HG03025 (cell line): ENCODE measurements around the gene GALM.

Source experiments
- ATAC-seq: cut with Tn5 transposase; IDR thresholded peaks from one replicate; pipeline ENCODE4 v1.9.1; 2021; ENCODE audit warnings: mild to moderate bottlenecking, moderate library complexity; ENCODE audit not compliant: unreplicated experiment, low FRiP score

The GALM gene

DNA sequence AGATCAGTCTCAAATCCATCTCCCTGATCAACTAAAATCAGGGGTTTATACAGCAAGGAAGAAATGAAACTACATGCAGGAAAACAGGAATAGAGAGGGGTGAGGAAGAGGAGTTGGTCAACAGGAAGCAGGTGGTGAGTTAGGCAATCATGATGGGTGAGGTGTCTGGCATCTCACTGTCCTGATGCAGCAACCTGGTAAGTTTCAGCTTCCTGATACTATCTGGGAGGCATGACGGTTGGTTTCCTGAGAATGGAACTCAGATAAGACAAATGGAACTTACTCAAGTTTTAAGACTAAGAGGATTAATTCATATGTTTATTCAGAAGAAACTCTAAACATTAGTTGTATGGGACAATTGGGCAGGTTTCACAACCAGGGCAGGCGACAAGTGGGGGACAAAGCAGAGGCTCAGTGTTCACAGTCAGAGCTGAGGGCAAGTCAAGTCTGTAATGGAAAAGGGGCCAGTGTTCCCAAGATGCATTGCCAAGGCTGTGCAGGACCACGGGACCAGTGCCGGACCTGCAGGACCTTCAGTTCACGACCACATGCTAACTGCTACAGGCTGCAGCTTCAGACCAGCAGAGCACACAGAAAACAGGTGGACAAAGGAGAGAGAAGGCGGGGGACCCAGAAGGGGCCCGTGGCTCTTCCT lies 17.7 kb upstream of the GALM start:
- no peak for ATAC-seq

- ATAC-seq: no peak
Measured at GRCh38 chr2:38649176-38649728, 16.7 kb upstream of the GALM start.

GRCh38 chr2:38650012-38650411 lies 15.9 kb upstream of the GALM start:
- ATAC-seq: no peak

DNA sequence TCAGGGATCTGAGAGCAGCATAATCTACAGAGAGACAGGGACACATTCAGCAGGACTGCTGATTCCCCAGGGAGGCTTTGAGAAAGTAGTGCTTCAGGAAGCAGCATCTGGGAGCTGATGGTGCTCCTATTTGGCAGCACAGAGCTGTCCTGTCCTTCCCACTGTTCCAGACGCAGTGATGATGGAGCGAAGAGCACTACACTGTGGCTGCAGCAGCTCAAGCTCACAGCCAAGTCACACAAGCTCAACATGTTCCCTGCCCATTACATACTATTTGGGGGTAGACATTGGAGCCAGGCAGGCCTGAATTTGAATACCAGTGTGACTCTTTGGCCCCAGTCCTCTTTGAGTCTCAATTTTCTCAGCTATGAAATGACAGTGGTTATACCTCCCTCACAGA lies 15.2 kb upstream of the GALM start:
- no peak for ATAC-seq

- ATAC-seq: no peak
Measured at GRCh38 chr2:38652431-38653273, 13.3 kb upstream of the GALM start.

GRCh38 chr2:38653380-38653714 lies 12.6 kb upstream of the GALM start:
- ATAC-seq: no peak

- ATAC-seq: no peak
Measured at GRCh38 chr2:38653715-38654527, 12.0 kb upstream of the GALM start.

DNA sequence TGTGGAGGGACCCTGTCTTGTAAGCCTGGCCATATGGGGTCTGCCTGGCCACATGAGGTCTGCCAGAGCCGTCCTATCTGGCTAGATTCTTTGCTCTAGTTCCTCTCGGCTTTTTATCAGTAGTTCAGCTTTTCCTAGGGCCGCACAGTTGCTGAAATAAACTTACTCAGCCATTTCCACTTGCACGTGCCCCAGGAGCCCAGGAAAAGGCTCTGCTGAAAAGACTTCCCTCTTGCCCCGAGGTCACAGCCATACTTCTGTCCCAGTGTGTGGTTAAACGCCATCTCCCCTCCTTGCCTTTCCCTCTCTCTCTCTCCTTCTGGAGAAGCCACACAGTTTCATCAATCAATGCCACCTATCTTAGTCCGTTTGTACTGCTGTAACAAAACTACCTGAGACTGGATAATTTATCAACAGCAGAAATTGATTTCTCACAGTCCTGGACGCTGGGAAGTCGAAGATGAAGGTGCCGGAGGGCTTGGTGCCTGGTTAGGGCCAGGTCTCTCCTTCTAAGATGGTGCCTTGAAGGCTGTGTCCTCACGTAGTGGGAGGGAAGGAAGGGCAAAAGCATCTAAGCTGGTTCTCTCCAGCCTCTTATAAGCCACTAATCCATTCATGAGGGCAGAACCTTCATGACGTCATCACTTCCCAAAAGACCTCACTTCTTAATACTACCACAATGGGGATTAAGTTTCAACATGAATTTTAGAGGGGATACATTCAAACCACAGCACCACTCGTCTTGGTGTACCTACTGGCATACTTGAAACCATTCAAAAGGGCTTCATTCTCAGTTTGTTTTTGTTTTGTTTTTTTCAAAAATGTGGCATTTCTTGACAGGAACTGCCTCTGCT lies 11.2 kb upstream of the GALM start:
- no peak for ATAC-seq

- ATAC-seq: no peak
Measured at GRCh38 chr2:38655441-38655840, 10.5 kb upstream of the GALM start.

DNA sequence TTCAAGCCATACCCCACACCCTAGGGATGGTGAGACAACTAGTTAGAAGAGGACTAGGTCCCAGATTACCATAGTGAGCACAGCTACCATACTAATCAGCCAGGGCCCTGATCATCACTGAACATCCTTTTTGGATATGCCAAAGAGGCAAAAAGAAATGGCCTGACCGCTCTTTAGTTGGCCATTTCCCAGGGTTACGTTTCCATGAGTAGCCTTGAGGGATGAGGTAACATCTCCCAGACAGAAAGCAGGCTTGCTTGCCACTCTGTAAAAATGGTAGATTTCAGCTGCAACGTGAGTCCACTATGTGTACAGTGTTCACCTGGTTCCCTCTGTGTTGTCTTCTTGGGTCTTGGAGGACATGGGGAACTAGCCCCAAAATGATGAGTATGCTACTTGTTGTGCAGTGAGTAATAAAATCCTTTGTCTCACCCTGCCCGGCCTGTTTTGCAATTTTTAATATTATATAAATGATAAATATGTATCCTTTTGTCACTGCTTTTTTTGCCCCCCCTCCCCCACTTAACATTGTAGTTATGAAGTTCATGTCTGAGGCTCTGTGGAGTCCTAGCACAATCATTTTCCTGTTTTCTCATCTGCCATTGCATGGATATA lies 8.9 kb upstream of the GALM start:
- no peak for ATAC-seq

GRCh38 chr2:38658613-38659012 lies 7.3 kb upstream of the GALM start:
- ATAC-seq: no peak

DNA sequence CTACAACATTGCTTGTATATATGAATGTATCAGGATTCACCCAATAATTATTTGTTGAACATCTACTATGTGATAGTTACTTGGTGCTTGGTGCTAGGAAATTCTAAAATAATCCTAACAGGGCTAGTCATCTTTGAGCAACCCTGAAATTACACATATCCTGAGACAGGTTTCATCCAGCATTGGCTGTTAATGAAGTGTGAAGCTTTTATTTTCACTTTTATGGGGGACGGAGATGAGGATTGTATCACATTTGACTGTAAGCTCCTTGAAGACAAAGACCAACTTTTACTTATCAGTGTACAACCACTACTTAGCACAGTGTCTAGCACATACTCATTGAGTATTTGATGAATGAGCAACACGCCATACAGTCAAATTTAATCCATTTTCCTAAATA lies 6.8 kb upstream of the GALM start:
- no peak for ATAC-seq

- no peak for ATAC-seq
Measured at GRCh38 chr2:38660282-38660681, 5.6 kb upstream of the GALM start.

DNA sequence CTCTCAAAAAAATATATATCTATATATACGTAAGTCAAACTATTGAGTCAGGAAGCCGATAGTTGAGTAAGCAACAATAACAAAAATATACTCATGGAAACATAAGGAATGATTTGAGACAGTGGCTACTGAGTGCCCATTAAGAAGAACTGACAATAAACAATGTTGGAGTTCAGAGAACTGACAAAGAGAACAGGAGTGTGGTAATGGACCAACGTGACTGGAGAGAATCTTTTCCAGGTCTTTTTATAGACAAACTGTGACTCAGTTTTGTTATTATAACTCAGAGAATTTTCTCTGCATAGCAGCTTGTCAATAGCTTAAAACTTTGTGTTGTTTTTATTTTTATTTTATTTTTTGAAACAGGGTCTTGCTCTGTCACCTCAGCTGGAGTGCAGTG lies 4.6 kb upstream of the GALM start:
- no peak for ATAC-seq

GRCh38 chr2:38666556-38666910 lies 619 bp downstream of the GALM start:
- ATAC-seq: no peak

DNA sequence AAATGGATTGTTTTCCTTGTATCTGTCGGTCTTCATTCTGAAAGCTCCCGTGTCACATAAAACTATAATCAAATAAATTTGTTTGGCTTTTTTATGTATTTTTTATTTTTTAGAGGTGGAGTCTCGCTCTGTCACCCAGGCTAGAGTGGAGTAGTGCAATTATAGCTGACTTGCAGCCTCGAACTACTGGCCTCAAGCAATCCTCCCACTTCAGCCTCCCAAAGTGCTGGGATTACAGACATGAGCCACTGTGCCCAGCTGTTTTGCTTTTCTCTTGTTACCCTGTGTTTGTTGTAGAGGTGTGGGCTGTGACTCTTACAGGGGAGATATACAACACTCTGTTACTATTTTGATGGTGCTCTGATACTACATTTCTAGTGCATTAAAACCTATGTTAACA lies 2.2 kb downstream of the GALM start:
- no peak for ATAC-seq

DNA sequence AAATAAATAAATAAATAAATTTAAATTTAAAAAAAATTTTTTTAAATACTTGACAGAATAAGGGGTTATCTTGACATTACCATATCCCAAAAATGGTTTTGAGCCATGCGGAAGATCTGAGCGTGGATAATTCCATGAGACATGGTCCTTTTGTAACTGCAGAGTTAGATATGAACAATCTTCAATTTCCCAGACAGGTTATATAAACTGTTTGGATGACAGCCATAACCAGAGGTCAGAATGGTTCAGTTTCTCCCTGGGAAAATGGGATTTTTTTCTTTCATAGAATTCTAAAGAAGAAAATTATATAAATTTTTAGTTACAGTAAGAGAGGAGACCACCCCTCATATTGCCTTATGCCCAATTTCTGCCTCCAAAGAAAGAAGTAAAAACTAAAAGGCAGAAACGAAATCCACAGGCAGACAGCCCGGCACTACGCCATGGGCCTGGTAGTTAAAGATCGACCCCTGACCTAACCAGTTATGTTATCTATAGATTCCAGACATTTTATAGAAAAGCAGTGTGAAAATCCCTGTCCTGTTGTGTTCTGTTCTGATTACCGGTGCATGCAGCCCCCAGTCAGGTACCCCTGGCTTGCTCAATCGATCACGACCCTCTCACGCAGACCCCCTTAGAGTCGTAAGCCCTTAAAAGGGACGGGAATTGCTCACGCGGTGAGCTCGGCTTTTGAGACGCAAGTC lies 3.0 kb downstream of the GALM start:
- no peak for ATAC-seq

DNA sequence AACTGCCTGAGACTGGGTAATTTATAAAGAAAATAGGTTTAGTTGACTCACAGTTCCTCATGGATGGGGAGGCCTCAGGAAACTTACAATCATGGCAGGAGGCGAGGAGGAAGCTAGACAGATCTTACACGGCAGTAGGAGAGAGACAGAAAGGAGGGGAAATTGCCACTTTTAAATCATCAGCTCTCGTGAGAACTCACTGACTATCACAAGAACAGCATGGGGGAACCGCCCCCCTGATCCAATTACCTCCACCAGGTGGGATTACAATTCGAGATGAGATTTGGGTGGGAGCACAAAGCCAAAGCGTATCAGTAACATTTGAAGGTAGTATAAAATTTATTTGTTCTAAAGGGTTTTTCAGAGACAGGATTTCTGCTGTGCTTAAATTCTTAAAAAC lies 5.4 kb downstream of the GALM start:
- ATAC-seq: no peak

GRCh38 chr2:38671946-38672345 lies 6.0 kb downstream of the GALM start:
- no peak for ATAC-seq
